Activated T-helper 2 cell treated with anti-CD3 and anti-CD28 coated beads, Interferon-gamma antibody, Interleukin-2, Interleukin-4, amounts not matched to agents 10 μg/mL and 5 μg/mL and 100 μg/mL, durations not matched to agents 14 hours and 24 hours and 36 hours (primary cell): Measurements from ENCODE around the gene RGS9. TPM values are rescaled to one million over a fixed set of nuclear protein-coding genes. Genes with fewer than 3 reads are reported as not detected.
A peak's percentile ranks its signal among the peaks of the same experiment; 100 is the strongest.
"Not testable (repeated sequence)": the region's sequence is repeated elsewhere in the genome, so short reads cannot be mapped to it uniquely, and the experiment has no call there.

ENCODE experiments used
- DNase-seq: peaks from one replicate; pipeline ENCODE4 v3.0.0; 2021; ENCODE audit warnings: low spot score
- H3K27ac Mint-ChIP-seq: one replicate; pipeline ENCODE4 v1.8.0; 2021; ENCODE audit warnings: mixed read lengths
- H3K27me3 Mint-ChIP-seq: one replicate; pipeline ENCODE4 v1.8.0; 2021; ENCODE audit warnings: low read depth, mixed read lengths
- H3K36me3 Mint-ChIP-seq: one replicate; pipeline ENCODE4 v1.8.0; 2021; ENCODE audit warnings: low read depth, mixed read lengths
- H3K4me1 Mint-ChIP-seq: one replicate; pipeline ENCODE4 v1.8.0; 2021; ENCODE audit warnings: low read depth, mixed read lengths
- H3K4me3 Mint-ChIP-seq: one replicate; pipeline ENCODE4 v1.8.0; 2021; ENCODE audit warnings: low read depth, mild to moderate bottlenecking, moderate library complexity, mixed read lengths
- H3K9me3 Mint-ChIP-seq: one replicate; pipeline ENCODE4 v1.8.0; 2021; ENCODE audit warnings: mixed read lengths
- intact Hi-C: fragments of 100-400 bp; cut with micrococcal nuclease; formaldehyde crosslinking; loops from one replicate; pipeline ENCODE4 v1.15.1; 2023
- total RNA-seq: library from RNA; stranded (reverse); gene quantifications from 2 replicates; pipeline ENCODE4 v1.2.3, GENCODE V29; 2022

Gene RGS9
- total RNA-seq, 1 donor from 2014 or later: 16.1 TPM

DNA sequence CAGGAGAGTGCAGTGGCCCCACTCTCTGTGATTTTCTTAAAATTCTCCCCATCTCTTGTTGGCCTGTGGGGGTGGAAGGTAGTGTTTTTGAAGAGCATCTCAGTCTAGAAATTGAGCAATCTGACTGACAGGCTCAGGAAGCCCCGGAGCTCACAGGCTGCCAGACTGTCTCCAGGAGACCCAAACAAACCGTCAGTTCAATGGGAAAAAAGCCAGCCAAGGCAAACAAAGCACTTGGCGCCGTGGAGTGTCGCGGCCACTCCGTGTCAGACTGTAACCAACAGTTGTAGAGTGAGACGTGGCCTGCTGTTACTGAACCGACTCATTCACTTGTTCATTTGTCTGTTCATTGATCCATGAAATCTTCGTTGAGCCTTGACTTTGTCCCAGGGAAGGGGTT lies 33.7 kb downstream of the RGS9 start:
- H3K27me3 Mint-ChIP-seq: no peaks in the 10 kb centered on the region
- intact Hi-C loops: no loop called here
- peaks cover 18% of the 10 kb centered on the region for H3K4me1 Mint-ChIP-seq
- H3K36me3 Mint-ChIP-seq: peaks cover 47% of the 10 kb centered on the region
- DNase-seq: no peak
- no peak overlapping the region for H3K4me3 Mint-ChIP-seq
- no peaks in the 10 kb centered on the region for H3K9me3 Mint-ChIP-seq
- H3K27ac Mint-ChIP-seq: no peak overlapping the region

GRCh38 chr17:65171752-65172151 lies 34.6 kb downstream of the RGS9 start:
- peaks cover 47% of the 10 kb centered on the region for H3K36me3 Mint-ChIP-seq
- H3K27me3 Mint-ChIP-seq: no peaks in the 10 kb centered on the region
- no peak for DNase-seq
- H3K4me1 Mint-ChIP-seq: peaks cover 25% of the 10 kb centered on the region
- peak overlapping the region; percentile 40 for H3K27ac Mint-ChIP-seq
- H3K4me3 Mint-ChIP-seq: no peak overlapping the region
- peaks cover 6% of the 10 kb centered on the region for H3K9me3 Mint-ChIP-seq
- intact Hi-C loops: no loop called here

DNA sequence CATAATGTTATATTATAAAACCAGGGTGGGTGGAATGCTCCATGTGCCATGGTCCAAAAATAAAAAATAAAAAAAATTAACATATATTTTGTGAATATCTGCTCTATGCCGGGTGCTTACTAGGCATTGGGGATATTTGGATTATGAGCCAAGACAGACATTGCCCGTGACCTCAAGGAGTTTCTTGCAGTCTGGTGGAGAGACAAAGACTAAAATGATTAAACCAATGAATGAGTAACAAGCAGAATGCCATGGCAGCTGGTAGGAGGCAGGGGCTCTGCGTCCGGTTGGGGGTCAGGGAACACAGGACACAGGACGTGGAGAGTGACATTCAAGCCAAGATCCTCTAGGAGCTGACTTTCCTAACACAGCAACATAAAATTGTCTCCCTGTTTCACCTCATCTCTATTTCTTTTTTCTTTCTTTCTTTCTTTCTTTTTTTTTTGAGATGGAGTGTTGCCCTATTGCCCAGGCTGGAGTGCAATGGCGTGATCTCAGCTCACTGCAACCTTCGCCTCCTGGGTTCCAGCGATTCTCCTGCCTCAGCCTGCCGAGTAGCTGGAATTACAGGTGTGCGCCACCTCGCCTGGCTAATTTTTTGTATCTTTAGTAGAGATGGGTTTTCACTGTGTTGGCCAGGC lies 35.4 kb downstream of the RGS9 start:
- peaks cover 52% of the 10 kb centered on the region for H3K36me3 Mint-ChIP-seq
- peaks cover 13% of the 10 kb centered on the region for H3K9me3 Mint-ChIP-seq
- intact Hi-C loops: loop anchor here (1.0 kb wide), 1 partner anchor 9 kb away; no protein-coding TSS in a partner anchor
- no peak overlapping the region for H3K27ac Mint-ChIP-seq
- no peak for DNase-seq
- H3K4me1 Mint-ChIP-seq: peaks cover 34% of the 10 kb centered on the region
- H3K27me3 Mint-ChIP-seq: no peaks in the 10 kb centered on the region
- no peak overlapping the region for H3K4me3 Mint-ChIP-seq

GRCh38 chr17:65173284-65173793 lies 36.2 kb downstream of the RGS9 start:
- DNase-seq: peak; percentile 81
- H3K36me3 Mint-ChIP-seq: peaks cover 50% of the 10 kb centered on the region
- H3K9me3 Mint-ChIP-seq: peaks cover 15% of the 10 kb centered on the region
- no peak overlapping the region for H3K4me3 Mint-ChIP-seq
- intact Hi-C loops: loop anchor here (1.0 kb wide), 1 partner anchor 8 kb away; no protein-coding TSS in a partner anchor
- no peaks in the 10 kb centered on the region for H3K27me3 Mint-ChIP-seq
- H3K4me1 Mint-ChIP-seq: peaks cover 39% of the 10 kb centered on the region
- no peak overlapping the region for H3K27ac Mint-ChIP-seq

DNA sequence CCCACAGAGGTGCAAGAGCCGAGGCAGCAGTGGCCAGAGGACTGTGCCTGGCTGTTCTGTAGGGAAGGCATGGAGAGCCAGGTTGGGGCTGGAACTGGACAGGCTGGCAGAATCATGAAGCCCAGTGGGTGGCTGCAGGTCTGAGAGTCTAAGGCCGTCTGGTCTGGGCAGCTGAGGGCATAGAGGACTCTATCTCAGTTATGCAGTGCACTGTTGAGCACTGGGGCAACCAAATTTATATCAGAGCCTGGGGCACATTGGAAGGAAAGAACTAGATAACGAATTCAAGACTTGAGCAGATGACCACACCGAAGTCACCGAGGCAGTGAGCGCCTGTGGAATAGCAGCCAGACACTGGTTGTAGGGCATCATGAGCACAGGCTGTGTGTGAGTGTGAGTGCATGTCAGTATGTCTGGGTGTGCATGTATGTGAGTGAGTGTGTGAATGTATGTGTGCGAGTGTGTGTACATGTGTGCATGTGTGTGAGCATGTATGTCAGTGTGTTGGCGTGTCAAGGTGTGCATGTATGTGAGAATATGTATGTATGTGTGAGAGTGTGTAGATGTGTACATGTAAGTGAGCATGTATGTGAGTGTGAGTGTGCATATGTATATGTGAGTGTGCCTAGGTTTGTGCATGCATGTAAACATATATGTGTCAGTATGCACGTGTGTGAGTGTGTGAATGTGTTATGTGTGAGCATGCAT lies 37.0 kb downstream of the RGS9 start:
- DNase-seq: no peak
- H3K4me1 Mint-ChIP-seq: peaks cover 45% of the 10 kb centered on the region
- intact Hi-C loops: loop anchor here (1.0 kb wide), 1 partner anchor 7 kb away; no protein-coding TSS in a partner anchor
- no peak overlapping the region for H3K4me3 Mint-ChIP-seq
- no peak overlapping the region for H3K27ac Mint-ChIP-seq
- H3K9me3 Mint-ChIP-seq: peaks cover 15% of the 10 kb centered on the region
- H3K36me3 Mint-ChIP-seq: peaks cover 47% of the 10 kb centered on the region
- no peaks in the 10 kb centered on the region for H3K27me3 Mint-ChIP-seq

- H3K9me3 Mint-ChIP-seq: peaks cover 15% of the 10 kb centered on the region
- H3K4me3 Mint-ChIP-seq: no peak overlapping the region
- peaks cover 45% of the 10 kb centered on the region for H3K36me3 Mint-ChIP-seq
- DNase-seq: no peak
- intact Hi-C loops: no loop called here
- H3K27me3 Mint-ChIP-seq: no peaks in the 10 kb centered on the region
- peaks cover 51% of the 10 kb centered on the region for H3K4me1 Mint-ChIP-seq
- H3K27ac Mint-ChIP-seq: no peak overlapping the region
Observed at GRCh38 chr17:65174974-65175373, 37.8 kb downstream of the RGS9 start.

DNA sequence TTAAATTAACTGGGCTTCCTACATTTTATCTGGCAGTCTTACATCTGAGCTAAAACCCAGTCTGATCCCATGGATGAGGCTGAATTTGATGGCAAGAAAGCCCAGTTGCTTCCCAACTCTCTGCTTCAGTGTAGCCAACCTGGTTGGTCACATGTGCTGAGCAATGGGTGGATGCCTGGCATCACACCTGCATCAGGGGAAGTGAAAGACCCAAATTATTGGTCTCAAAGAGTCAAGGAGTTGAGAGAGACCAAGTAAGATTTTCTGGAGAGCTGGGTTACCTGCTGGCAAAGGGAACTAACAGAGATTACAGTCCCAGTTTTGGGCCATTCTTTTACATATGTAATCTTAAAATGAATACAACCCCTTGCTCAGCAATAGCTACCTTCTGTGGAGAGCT lies 38.8 kb downstream of the RGS9 start:
- intact Hi-C loops: no loop called here
- H3K4me3 Mint-ChIP-seq: no peak overlapping the region
- H3K27ac Mint-ChIP-seq: no peak overlapping the region
- no peaks in the 10 kb centered on the region for H3K27me3 Mint-ChIP-seq
- H3K36me3 Mint-ChIP-seq: peaks cover 38% of the 10 kb centered on the region
- H3K9me3 Mint-ChIP-seq: peaks cover 15% of the 10 kb centered on the region
- DNase-seq: no peak
- H3K4me1 Mint-ChIP-seq: peaks cover 58% of the 10 kb centered on the region

DNA sequence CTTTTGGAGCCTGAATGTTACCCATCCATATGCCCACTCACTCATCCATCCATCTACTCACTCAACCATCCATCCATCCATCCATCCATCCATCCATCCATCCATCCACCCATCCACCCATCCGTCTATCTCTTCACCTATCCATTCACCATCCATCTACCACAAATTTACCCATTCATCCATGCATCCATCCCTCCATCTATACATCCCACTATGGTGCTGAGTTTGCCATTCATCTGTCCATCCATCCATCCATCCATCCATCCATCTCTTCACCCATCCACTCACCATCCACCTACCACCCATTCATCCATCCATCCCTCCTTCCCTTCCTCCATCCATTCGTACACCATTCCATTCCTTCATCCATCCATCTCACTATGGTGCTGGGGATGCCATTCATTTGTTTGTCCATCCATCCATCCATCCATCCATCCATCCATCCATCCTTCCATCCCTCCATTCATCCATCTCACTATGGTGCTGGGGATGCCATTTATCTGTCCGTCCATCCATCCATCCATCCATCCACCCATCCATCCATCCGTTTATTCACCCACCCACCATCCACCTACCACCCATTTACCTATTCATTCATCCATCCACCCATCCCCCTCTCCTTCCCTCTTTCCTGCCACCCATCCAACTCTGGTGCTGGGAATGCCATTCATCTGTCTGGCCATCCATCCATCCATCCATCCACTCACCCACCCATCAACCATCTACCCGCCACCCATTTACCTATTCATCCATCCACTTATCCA lies 39.7 kb downstream of the RGS9 start:
- H3K4me3 Mint-ChIP-seq: no peak overlapping the region
- DNase-seq: no peak
- intact Hi-C loops: no loop called here
- peaks cover 31% of the 10 kb centered on the region for H3K36me3 Mint-ChIP-seq
- H3K9me3 Mint-ChIP-seq: peaks cover 15% of the 10 kb centered on the region
- H3K27me3 Mint-ChIP-seq: no peaks in the 10 kb centered on the region
- H3K4me1 Mint-ChIP-seq: peaks cover 58% of the 10 kb centered on the region
- H3K27ac Mint-ChIP-seq: peak overlapping the region; percentile 91

GRCh38 chr17:65177901-65178300 lies 40.7 kb downstream of the RGS9 start:
- peaks cover 30% of the 10 kb centered on the region for H3K36me3 Mint-ChIP-seq
- peaks cover 65% of the 10 kb centered on the region for H3K4me1 Mint-ChIP-seq
- H3K4me3 Mint-ChIP-seq: no peak overlapping the region
- no peaks in the 10 kb centered on the region for H3K27me3 Mint-ChIP-seq
- peak overlapping the region; percentile 91 for H3K27ac Mint-ChIP-seq
- no peak for DNase-seq
- intact Hi-C loops: no loop called here
- H3K9me3 Mint-ChIP-seq: peaks cover 15% of the 10 kb centered on the region

GRCh38 chr17:65180276-65180675 lies 43.1 kb downstream of the RGS9 start:
- Mint-ChIP-seq H3K4me3 (peak overlapping the region; percentile 58), H3K9me3 (peaks cover 15% of the 10 kb centered on the region), H3K4me1 (peaks cover 84% of the 10 kb centered on the region), H3K36me3 (peaks cover 38% of the 10 kb centered on the region), H3K27ac (peak overlapping the region; percentile 96)
- not testable (repeated sequence) for H3K27me3 Mint-ChIP-seq, DNase-seq
- intact Hi-C loops: loop anchor here (2.0 kb wide), 4 partner anchors 19 to 153 kb away; partner anchors contain the start of gene RGS9

- not testable (repeated sequence) for H3K27me3 Mint-ChIP-seq, DNase-seq
- Mint-ChIP-seq H3K9me3 (peaks cover 15% of the 10 kb centered on the region), H3K4me3 (peak overlapping the region; percentile 24), H3K4me1 (peaks cover 87% of the 10 kb centered on the region), H3K27ac (peak overlapping the region; percentile 96), H3K36me3 (peaks cover 41% of the 10 kb centered on the region)
- intact Hi-C loops: loop anchor here (1.0 to 2.0 kb wide), 8 partner anchors 7 to 205 kb away; partner anchors contain the start of gene RGS9
Observed at GRCh38 chr17:65180752-65181236, 43.6 kb downstream of the RGS9 start.

DNA sequence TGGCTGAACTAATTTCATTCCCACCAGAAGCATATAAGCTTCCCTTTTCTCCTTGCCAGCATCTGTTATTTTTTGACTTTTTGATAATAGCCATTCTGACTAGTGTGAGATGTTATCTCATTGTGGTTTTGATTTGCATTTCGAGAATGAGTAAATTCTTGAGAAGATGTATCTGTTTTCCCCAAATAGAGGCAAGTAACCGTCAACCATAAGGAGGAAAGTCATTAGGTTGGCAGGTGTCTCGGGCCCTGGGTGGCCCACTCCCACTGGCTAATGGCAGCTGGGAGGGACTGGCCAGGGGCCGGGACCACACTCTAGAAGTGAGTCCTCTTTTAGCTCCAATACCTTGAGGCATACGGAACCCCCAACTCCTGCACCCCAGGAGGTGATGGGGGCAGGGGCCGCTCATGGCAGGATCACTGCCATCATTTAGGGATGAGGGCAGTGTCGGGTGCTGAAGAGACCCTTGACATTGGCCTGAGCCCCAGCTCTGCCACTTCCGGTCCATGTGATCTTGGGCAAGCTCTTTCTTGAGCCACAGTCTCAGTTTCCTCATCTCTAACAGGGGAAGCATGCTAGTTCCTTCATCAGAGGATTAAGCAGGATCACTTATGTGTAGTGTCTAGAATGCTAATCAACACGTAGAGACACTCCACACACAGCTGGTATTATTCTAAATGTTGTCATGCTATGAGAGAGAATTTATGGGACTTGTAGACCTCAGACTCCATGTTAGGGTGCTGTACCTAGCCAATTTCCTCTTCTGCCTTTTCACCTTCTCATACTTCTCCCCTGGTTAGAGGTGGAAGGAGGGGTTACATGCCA lies 44.3 kb downstream of the RGS9 start:
- peaks cover 82% of the 10 kb centered on the region for H3K4me1 Mint-ChIP-seq
- no peaks in the 10 kb centered on the region for H3K27me3 Mint-ChIP-seq
- H3K36me3 Mint-ChIP-seq: peaks cover 38% of the 10 kb centered on the region
- intact Hi-C loops: loop anchor here (1.0 to 2.0 kb wide), 8 partner anchors 8 to 206 kb away; partner anchors contain the start of gene RGS9
- peaks cover 13% of the 10 kb centered on the region for H3K9me3 Mint-ChIP-seq
- H3K27ac Mint-ChIP-seq: peak overlapping the region; percentile 96
- peak overlapping the region; percentile 24 for H3K4me3 Mint-ChIP-seq
- peak; percentile 55 for DNase-seq
